ENCODE data around the gene SEMA4D. TPM values are rescaled to one million over a fixed set of nuclear protein-coding genes. Genes with fewer than 3 reads are reported as not detected.
A peak's percentile ranks its signal among the peaks of the same experiment; 100 is the strongest.

The SEMA4D gene
- total and polyA plus RNA-seq, 2 of the 13 experiments (the other 11 are each of a cell fraction or from before 2014, with no cell fraction given) = 0.13 to 0.16 TPM

GRCh38 chr9:89357331-89358197 is 140.3 kb downstream of the SEMA4D start (continued):
- TF ChIP-seq USF2 (IDR thresholded peaks at IDR 0.05; ENCODE audit: low read depth, low read length) = no peak
- 0 out of 2 replicates have a peak, but pooled peaks have one; percentile 51 for TF ChIP-seq USF2 (CRISPR knock-in tag; IDR thresholded peaks at IDR 0.05; ENCODE audit: borderline replicate concordance)
- TF ChIP-seq EZH2 (conservative IDR thresholded peaks at IDR 0.05; ENCODE audit: low read depth, low read length) = no peak
- TF ChIP-seq MTERF4 (CRISPR knock-in tag; IDR thresholded peaks at IDR 0.05) = no peak
- no peak for TF ChIP-seq ZNF776 (CRISPR knock-in tag; IDR thresholded peaks at IDR 0.05)
- TF ChIP-seq ERF (CRISPR knock-in tag; IDR thresholded peaks at IDR 0.05) = peak; percentile 83
- TF ChIP-seq ZSCAN29 (CRISPR knock-in tag; conservative IDR thresholded peaks at IDR 0.05) = 0 out of 2 replicates have a peak, but pooled peaks have one; percentile 22
- no peak for TF ChIP-seq CERS6 (CRISPR knock-in tag; IDR thresholded peaks at IDR 0.05)
- no peak for TF ChIP-seq ZNF530 (CRISPR knock-in tag; IDR thresholded peaks at IDR 0.05; ENCODE audit: low read depth)
- 0 out of 2 replicates have a peak, but pooled peaks have one; percentile 40 for TF ChIP-seq BRCA1 (CRISPR knock-in tag; IDR thresholded peaks at IDR 0.05)
- peak; percentile 86; the same call in 1 of the 2 replicates for TF ChIP-seq ZNF503 (CRISPR knock-in tag; IDR thresholded peaks at IDR 0.05)
- peak; percentile 75 for TF ChIP-seq ZNF614 (CRISPR knock-in tag; IDR thresholded peaks at IDR 0.05; ENCODE audit: borderline replicate concordance)
- TF ChIP-seq ZFP1 (CRISPR knock-in tag; IDR thresholded peaks at IDR 0.05) = peak; percentile 85; the same call in 1 of the 2 replicates
- TF ChIP-seq ZBTB33 (CRISPR knock-in tag; IDR thresholded peaks at IDR 0.05) = peak; percentile 70
- TF ChIP-seq ZMYM2 (CRISPR knock-in tag; IDR thresholded peaks at IDR 0.05) = no peak
- peak; percentile 44 for TF ChIP-seq PHF8 (CRISPR knock-in tag; IDR thresholded peaks at IDR 0.05)
- peak; percentile 91 for TF ChIP-seq NR2F2 (IDR thresholded peaks at IDR 0.05; ENCODE audit: borderline replicate concordance, low read depth)
- peak; percentile 89 for TF ChIP-seq PITX1 (CRISPR knock-in tag; IDR thresholded peaks at IDR 0.05)
- TF ChIP-seq ELF1 (CRISPR knock-in tag; IDR thresholded peaks at IDR 0.05) = peak; percentile 71
- 0 out of 2 replicates have a peak, but pooled peaks have one; percentile 26 for TF ChIP-seq ZNF547 (CRISPR knock-in tag; IDR thresholded peaks at IDR 0.05)
- TF ChIP-seq PBX2 (CRISPR knock-in tag; IDR thresholded peaks at IDR 0.05) = peak; percentile 69
